ENCODE results near the gene GLYATL1B. TPM values are rescaled to one million over a fixed set of nuclear protein-coding genes. Genes with fewer than 3 reads are reported as not detected.

The GLYATL1B gene
- total and polyA plus RNA-seq, 4 donors, result not detected

DNA sequence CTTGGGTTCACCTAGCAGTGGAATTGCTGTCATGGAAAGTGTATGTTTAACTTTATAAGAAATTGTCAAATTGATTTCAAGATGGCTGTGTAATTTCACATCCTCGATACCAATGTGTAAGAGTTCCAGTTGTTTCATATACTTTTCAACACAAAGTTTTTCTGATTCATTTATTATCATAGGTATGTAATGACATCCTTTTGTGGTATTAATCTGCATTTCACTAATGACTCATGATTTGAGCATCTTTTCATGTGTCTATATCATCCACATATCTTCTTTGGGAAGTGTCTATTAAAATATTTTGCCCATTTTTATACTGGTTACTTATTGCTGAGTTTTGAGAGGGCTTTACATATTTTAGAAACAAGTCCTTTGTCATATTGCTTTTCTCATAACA lies 17.0 kb upstream of the GLYATL1B start:
- peaks cover 0 to 9% (median 2%) of the 10 kb centered on the region in 4 donors for H3K27me3 ChIP-seq (ENCODE audit: control insufficient read depth in 4 of 4, insufficient read depth in 4 of 4, low read length in 3 of 4)
- no peak overlapping the region for H3K27ac ChIP-seq (ENCODE audit: low read depth in 1 of 2, low read length in 2 of 2)
- DNase-seq (ENCODE audit: low spot score), result no peak
- WGBS, result 78% methylated on average over 1 of the region's 1 CpG
- H3K4me1 ChIP-seq (ENCODE audit: control insufficient read depth in 4 of 4, insufficient read depth in 4 of 4, low read length in 3 of 4), result no peaks in the 10 kb centered on the region
- H3K9ac ChIP-seq (ENCODE audit: low read depth in 1 of 2, low read length in 2 of 2), result no peak overlapping the region
- no peaks in the 10 kb centered on the region for H3K36me3 ChIP-seq (ENCODE audit: control insufficient read depth in 4 of 4, insufficient read depth in 3 of 4, low read depth in 1 of 4, low read length in 3 of 4)
- H3K4me3 ChIP-seq (ENCODE audit: low read depth in 1 of 3, low read length in 3 of 3), result no peak overlapping the region
- TF ChIP-seq, protein P1, sequence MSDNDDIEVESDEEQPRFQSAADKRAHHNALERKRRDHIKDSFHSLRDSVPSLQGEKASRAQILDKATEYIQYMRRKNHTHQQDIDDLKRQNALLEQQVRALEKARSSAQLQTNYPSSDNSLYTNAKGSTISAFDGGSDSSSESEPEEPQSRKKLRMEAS (IDR thresholded peaks at IDR 0.05), result no peak
- TF ChIP-seq TAF1 (conservative IDR thresholded peaks at IDR 0.05) (no peak), RXRA (IDR thresholded peaks at IDR 0.05) (no peak), NR2F2 (IDR thresholded peaks at IDR 0.05) (no peak), EGR1 (IDR thresholded peaks at IDR 0.05; ENCODE audit: low read depth in 2 of 2) (no peak), SP1 (IDR thresholded peaks at IDR 0.05) (no peak), YY1 (IDR thresholded peaks at IDR 0.05) (no peak), FOXA2 (IDR thresholded peaks at IDR 0.05) (no peak), HNF4G (IDR thresholded peaks at IDR 0.05) (no peak)
- TF ChIP-seq, protein P2, sequence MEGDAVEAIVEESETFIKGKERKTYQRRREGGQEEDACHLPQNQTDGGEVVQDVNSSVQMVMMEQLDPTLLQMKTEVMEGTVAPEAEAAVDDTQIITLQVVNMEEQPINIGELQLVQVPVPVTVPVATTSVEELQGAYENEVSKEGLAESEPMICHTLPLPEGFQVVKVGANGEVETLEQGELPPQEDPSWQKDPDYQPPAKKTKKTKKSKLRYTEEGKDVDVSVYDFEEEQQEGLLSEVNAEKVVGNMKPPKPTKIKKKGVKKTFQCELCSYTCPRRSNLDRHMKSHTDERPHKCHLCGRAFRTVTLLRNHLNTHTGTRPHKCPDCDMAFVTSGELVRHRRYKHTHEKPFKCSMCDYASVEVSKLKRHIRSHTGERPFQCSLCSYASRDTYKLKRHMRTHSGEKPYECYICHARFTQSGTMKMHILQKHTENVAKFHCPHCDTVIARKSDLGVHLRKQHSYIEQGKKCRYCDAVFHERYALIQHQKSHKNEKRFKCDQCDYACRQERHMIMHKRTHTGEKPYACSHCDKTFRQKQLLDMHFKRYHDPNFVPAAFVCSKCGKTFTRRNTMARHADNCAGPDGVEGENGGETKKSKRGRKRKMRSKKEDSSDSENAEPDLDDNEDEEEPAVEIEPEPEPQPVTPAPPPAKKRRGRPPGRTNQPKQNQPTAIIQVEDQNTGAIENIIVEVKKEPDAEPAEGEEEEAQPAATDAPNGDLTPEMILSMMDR (IDR thresholded peaks at IDR 0.05; ENCODE audit: low read depth, low read length, missing input control), result no peak
- TF ChIP-seq, protein P3, sequence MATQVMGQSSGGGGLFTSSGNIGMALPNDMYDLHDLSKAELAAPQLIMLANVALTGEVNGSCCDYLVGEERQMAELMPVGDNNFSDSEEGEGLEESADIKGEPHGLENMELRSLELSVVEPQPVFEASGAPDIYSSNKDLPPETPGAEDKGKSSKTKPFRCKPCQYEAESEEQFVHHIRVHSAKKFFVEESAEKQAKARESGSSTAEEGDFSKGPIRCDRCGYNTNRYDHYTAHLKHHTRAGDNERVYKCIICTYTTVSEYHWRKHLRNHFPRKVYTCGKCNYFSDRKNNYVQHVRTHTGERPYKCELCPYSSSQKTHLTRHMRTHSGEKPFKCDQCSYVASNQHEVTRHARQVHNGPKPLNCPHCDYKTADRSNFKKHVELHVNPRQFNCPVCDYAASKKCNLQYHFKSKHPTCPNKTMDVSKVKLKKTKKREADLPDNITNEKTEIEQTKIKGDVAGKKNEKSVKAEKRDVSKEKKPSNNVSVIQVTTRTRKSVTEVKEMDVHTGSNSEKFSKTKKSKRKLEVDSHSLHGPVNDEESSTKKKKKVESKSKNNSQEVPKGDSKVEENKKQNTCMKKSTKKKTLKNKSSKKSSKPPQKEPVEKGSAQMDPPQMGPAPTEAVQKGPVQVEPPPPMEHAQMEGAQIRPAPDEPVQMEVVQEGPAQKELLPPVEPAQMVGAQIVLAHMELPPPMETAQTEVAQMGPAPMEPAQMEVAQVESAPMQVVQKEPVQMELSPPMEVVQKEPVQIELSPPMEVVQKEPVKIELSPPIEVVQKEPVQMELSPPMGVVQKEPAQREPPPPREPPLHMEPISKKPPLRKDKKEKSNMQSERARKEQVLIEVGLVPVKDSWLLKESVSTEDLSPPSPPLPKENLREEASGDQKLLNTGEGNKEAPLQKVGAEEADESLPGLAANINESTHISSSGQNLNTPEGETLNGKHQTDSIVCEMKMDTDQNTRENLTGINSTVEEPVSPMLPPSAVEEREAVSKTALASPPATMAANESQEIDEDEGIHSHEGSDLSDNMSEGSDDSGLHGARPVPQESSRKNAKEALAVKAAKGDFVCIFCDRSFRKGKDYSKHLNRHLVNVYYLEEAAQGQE (IDR thresholded peaks at IDR 0.05), result no peak
- TF ChIP-seq, protein P4, sequence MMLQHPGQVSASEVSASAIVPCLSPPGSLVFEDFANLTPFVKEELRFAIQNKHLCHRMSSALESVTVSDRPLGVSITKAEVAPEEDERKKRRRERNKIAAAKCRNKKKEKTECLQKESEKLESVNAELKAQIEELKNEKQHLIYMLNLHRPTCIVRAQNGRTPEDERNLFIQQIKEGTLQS (IDR thresholded peaks at IDR 0.05), result no peak
- TF ChIP-seq, protein P5, sequence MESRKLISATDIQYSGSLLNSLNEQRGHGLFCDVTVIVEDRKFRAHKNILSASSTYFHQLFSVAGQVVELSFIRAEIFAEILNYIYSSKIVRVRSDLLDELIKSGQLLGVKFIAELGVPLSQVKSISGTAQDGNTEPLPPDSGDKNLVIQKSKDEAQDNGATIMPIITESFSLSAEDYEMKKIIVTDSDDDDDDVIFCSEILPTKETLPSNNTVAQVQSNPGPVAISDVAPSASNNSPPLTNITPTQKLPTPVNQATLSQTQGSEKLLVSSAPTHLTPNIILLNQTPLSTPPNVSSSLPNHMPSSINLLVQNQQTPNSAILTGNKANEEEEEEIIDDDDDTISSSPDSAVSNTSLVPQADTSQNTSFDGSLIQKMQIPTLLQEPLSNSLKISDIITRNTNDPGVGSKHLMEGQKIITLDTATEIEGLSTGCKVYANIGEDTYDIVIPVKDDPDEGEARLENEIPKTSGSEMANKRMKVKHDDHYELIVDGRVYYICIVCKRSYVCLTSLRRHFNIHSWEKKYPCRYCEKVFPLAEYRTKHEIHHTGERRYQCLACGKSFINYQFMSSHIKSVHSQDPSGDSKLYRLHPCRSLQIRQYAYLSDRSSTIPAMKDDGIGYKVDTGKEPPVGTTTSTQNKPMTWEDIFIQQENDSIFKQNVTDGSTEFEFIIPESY (IDR thresholded peaks at IDR 0.05), result no peak
- H3K9me3 ChIP-seq (ENCODE audit: control insufficient read depth in 4 of 4, low read length in 3 of 4), result no peaks in the 10 kb centered on the region

DNA sequence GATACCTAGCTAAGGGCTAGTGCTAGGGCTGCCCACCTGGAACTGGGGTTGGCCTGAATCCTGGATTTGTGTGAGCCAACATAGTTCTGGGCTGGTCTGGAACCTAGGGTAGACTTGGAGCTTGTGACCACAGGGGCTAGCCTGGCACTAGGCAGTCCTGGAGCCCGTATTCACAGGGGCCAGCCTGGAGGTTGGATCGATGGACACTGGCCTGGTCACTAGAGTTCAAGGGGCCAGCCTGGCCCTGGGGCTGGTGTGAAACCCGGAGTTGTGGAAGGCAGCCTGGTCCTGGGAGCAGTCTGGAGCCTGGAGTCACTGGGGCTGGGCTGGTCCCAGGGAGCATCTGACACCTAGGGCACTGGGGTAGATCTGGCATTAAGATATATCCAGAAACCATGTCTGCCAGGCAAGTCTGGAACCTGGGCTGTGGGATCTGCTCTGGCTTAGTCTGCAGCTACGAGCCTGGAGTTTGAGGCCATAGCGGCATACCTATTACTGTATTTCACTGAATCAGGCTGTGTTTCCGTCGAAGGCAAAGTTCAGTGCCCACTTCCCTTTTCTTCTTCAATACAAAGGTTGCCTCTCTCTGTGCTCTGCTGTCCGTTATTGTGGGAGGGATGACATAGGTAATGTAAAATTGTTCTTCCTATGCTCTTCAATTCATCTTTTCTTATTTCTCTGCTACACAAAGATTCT lies 9.1 kb upstream of the GLYATL1B start:
- H3K27ac ChIP-seq (ENCODE audit: low read depth in 1 of 2, low read length in 2 of 2), result no peak overlapping the region
- H3K9me3 ChIP-seq (ENCODE audit: control insufficient read depth in 4 of 4, low read length in 3 of 4), result no peaks in the 10 kb centered on the region
- no peak overlapping the region for H3K9ac ChIP-seq (ENCODE audit: low read depth in 1 of 2, low read length in 2 of 2)
- WGBS, result 84% methylated on average over 8 of the region's 8 CpGs
- H3K36me3 ChIP-seq (ENCODE audit: control insufficient read depth in 4 of 4, insufficient read depth in 3 of 4, low read depth in 1 of 4, low read length in 3 of 4), result no peaks in the 10 kb centered on the region
- H3K4me1 ChIP-seq (ENCODE audit: control insufficient read depth in 4 of 4, insufficient read depth in 4 of 4, low read length in 3 of 4), result peaks cover 0 to 1% (median 0%) of the 10 kb centered on the region in 4 donors
- no peak for DNase-seq (ENCODE audit: low spot score)
- no peak overlapping the region for H3K4me3 ChIP-seq (ENCODE audit: low read depth in 1 of 3, low read length in 3 of 3)
- no peaks in the 10 kb centered on the region for H3K27me3 ChIP-seq (ENCODE audit: control insufficient read depth in 4 of 4, insufficient read depth in 4 of 4, low read length in 3 of 4)
- no peak for TF ChIP-seq RXRA (IDR thresholded peaks at IDR 0.05)
- TF ChIP-seq FOXA2 (IDR thresholded peaks at IDR 0.05), result no peak
- no peak for TF ChIP-seq SP1 (IDR thresholded peaks at IDR 0.05)
- TF ChIP-seq YY1 (IDR thresholded peaks at IDR 0.05), result no peak
- TF ChIP-seq, protein P3 (IDR thresholded peaks at IDR 0.05), result no peak
- TF ChIP-seq HNF4A (conservative IDR thresholded peaks at IDR 0.05), result no peak
- no peak for TF ChIP-seq GABPA (IDR thresholded peaks at IDR 0.05 in 1 of 2, conservative IDR thresholded peaks at IDR 0.05 in 1 of 2)
- no peak for TF ChIP-seq FOXA1 (IDR thresholded peaks at IDR 0.05)
- no peak for TF ChIP-seq JUND (IDR thresholded peaks at IDR 0.05)
- TF ChIP-seq HNF4G (IDR thresholded peaks at IDR 0.05), result no peak
- TF ChIP-seq RAD21 (IDR thresholded peaks at IDR 0.05), result no peak
